Upper lobe of right lung (tissue), 1 donor: Measurements from ENCODE around the gene GALNT18. TPM values are rescaled to one million over a fixed set of nuclear protein-coding genes. Genes with fewer than 3 reads are reported as not detected.

ENCODE experiments used
- ATAC-seq: fragments of 200-7000 bp; cut with Tn5 transposase; one replicate; pipeline ENCODE4 v1.9.1; 2020; ENCODE audit warnings: mild to moderate bottlenecking, moderate library complexity
- DNase-seq: peaks from one replicate; pipeline ENCODE4 v3.0.0-alpha.2; 2020
- H3K27ac ChIP-seq: fragments of 200-600 bp; one replicate; pipeline ENCODE4 v1.8.0; 2022
- H3K27me3 ChIP-seq: fragments of 200-600 bp; one replicate; pipeline ENCODE4 v1.8.0; 2022; ENCODE audit warnings: mild to moderate bottlenecking
- H3K36me3 ChIP-seq: fragments of 200-600 bp; one replicate; pipeline ENCODE4 v1.8.0; 2022
- H3K4me1 ChIP-seq: fragments of 200-600 bp; one replicate; pipeline ENCODE4 v1.8.0; 2022
- H3K4me3 ChIP-seq: fragments of 200-600 bp; one replicate; pipeline ENCODE4 v1.8.0; 2022; ENCODE audit warnings: mild to moderate bottlenecking
- H3K9me3 ChIP-seq: fragments of 200-600 bp; one replicate; pipeline ENCODE4 v1.8.0; 2022
- CTCF ChIP-seq: fragments of 200-600 bp; IDR thresholded peaks from one replicate; pipeline ENCODE4 v1.8.0; 2022; ENCODE audit warnings: antibody characterized with exemption
- intact Hi-C: fragments of 100-400 bp; cut with DNase I; formaldehyde crosslinking; loops from one replicate; pipeline ENCODE4 v1.11.0; 2022
- total RNA-seq: library from RNA; stranded (reverse); fragmentation: NEBNext Ultra II Directional; extraction: Animal tissue kit (Norgen Biotek cat#: 25700); gene quantifications from one replicate; pipeline ENCODE4 v1.2.1, GENCODE V29; 2021
- donor health status: DM: no; HTN: yes; CAD: no; lungs with severe emphysema.

The GALNT18 gene
- total RNA-seq, 1 donor from 2014 or later: 55.5 TPM

- no peak for TF ChIP-seq CTCF
- no peaks in the 10 kb centered on the region for H3K9me3 ChIP-seq
- H3K27me3 ChIP-seq: no peaks in the 10 kb centered on the region
- H3K4me1 ChIP-seq: no peaks in the 10 kb centered on the region
- no peak overlapping the region for H3K27ac ChIP-seq
- no peaks in the 10 kb centered on the region for H3K36me3 ChIP-seq
- DNase-seq (no peak), ATAC-seq (peak; percentile 32)
- intact Hi-C loops: no loop called here
- H3K4me3 ChIP-seq: no peak overlapping the region
These were observed 368.3 kb downstream of the GALNT18 start for GRCh38 chr11:11253497-11253896.

- H3K4me3 ChIP-seq: no peak overlapping the region
- no peaks in the 10 kb centered on the region for H3K4me1 ChIP-seq
- no peaks in the 10 kb centered on the region for H3K36me3 ChIP-seq
- TF ChIP-seq CTCF: no peak
- H3K27me3 ChIP-seq: no peaks in the 10 kb centered on the region
- no peaks in the 10 kb centered on the region for H3K9me3 ChIP-seq
- no peak overlapping the region for H3K27ac ChIP-seq
- no peak for ATAC-seq
- intact Hi-C loops: no loop called here
- DNase-seq: no peak
These were observed 369.4 kb downstream of the GALNT18 start for GRCh38 chr11:11252403-11252802.

- Histone ChIP-seq H3K36me3 (no peaks in the 10 kb centered on the region), H3K4me1 (no peaks in the 10 kb centered on the region), H3K27me3 (no peaks in the 10 kb centered on the region), H3K27ac (no peak overlapping the region), H3K4me3 (no peak overlapping the region), H3K9me3 (no peaks in the 10 kb centered on the region)
- TF ChIP-seq CTCF: no peak
- DNase-seq (no peak), ATAC-seq (no peak)
- intact Hi-C loops: no loop called here
These were observed 370.3 kb downstream of the GALNT18 start for GRCh38 chr11:11251394-11251970.

- no peaks in the 10 kb centered on the region for H3K27me3 ChIP-seq
- no peaks in the 10 kb centered on the region for H3K9me3 ChIP-seq
- DNase-seq: no peak
- no peak for ATAC-seq
- intact Hi-C loops: no loop called here
- no peak overlapping the region for H3K4me3 ChIP-seq
- H3K36me3 ChIP-seq: no peaks in the 10 kb centered on the region
- H3K27ac ChIP-seq: no peak overlapping the region
- no peaks in the 10 kb centered on the region for H3K4me1 ChIP-seq
- TF ChIP-seq CTCF: no peak
These were observed 371.3 kb downstream of the GALNT18 start for GRCh38 chr11:11250470-11250869.

GRCh38 chr11:11247576-11247975 lies 374.2 kb downstream of the GALNT18 start:
- intact Hi-C loops: no loop called here
- Histone ChIP-seq H3K36me3 (no peaks in the 10 kb centered on the region), H3K27me3 (no peaks in the 10 kb centered on the region), H3K9me3 (no peaks in the 10 kb centered on the region), H3K4me1 (peaks cover 11% of the 10 kb centered on the region), H3K4me3 (no peak overlapping the region), H3K27ac (no peak overlapping the region)
- no peak for TF ChIP-seq CTCF
- DNase-seq: no peak
- no peak for ATAC-seq

GRCh38 chr11:11247086-11247485 lies 374.7 kb downstream of the GALNT18 start:
- DNase-seq (no peak), ATAC-seq (no peak)
- no peaks in the 10 kb centered on the region for H3K9me3 ChIP-seq
- no peak for TF ChIP-seq CTCF
- H3K27me3 ChIP-seq: no peaks in the 10 kb centered on the region
- intact Hi-C loops: no loop called here
- no peak overlapping the region for H3K4me3 ChIP-seq
- no peaks in the 10 kb centered on the region for H3K36me3 ChIP-seq
- peaks cover 11% of the 10 kb centered on the region for H3K4me1 ChIP-seq
- no peak overlapping the region for H3K27ac ChIP-seq
